ENCODE results near the gene MEF2D. TPM values are rescaled to one million over a fixed set of nuclear protein-coding genes. Genes with fewer than 3 reads are reported as not detected.

The MEF2D gene
- total RNA-seq, 1 donor from 2014 or later, result 10.6 TPM

DNA sequence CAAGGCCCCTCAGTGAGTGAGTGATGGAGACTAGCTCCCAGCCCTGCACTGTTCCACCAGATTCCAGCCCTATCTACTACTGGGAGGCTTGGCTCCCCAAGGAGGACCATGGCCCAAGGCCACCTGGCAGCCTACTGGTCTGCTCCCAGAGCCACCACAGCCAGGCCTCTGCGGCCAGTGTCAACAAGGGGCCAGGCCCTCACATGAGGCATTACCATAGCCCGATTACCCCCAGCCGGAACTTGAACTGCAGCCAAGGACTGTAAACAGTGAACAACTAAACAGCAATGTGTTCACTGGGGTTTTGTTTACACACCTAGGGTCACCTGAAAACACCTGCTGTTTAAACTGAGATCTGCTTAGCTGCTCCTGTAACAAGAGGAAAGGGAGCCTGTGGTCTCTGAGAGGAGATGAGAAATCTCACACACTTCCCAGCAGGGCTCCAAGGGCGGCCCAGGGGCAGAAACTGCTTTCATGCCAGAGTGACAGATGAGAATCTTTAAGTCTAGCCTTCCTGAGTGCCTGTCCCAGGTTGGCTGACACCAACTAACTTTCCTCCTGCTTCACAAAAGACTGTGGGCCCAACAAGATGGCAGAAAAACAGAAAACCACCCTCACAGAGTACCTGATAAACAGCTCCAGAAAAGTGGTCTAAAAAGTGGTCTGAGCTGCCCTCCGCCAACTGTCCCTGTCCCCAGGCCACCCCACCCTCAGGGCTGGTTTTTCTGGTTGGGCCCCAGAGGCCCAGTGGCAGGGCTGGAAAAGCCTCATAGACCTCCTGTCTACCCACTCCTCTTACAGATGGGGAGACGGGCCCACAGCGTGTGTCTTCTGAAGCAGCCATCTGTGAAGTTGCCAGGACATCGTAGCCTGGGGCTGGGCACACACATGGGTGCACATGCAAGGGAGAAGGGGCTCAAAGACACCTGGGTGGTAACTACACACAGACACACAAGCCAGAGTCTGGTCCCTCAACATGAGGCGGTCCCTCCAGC is 28.8 kb downstream of the MEF2D start:
- no peak overlapping the region for H3K4me3 ChIP-seq (ENCODE audit: low read depth, low read length)

DNA sequence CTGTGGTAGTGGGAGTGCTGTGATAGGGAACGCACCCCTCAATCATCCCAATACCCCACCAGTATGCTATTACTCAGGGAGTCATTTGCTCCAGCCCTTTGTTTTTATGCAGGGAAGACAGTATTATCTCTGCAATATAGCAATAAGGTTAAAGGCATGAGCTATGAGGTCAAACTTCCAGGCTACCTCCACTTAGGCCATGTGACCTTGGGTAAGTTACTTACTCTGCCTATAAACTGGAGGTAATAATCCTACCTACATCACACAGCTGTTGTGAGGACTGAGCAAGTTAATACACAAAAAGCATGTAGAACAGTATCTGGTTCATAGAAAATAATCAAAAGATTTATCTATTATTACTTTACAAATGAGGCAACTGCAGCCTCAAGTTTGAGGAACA is 30.1 kb downstream of the MEF2D start:
- DNase-seq (ENCODE audit: low read depth), result no peak
- TF ChIP-seq, protein P1, sequence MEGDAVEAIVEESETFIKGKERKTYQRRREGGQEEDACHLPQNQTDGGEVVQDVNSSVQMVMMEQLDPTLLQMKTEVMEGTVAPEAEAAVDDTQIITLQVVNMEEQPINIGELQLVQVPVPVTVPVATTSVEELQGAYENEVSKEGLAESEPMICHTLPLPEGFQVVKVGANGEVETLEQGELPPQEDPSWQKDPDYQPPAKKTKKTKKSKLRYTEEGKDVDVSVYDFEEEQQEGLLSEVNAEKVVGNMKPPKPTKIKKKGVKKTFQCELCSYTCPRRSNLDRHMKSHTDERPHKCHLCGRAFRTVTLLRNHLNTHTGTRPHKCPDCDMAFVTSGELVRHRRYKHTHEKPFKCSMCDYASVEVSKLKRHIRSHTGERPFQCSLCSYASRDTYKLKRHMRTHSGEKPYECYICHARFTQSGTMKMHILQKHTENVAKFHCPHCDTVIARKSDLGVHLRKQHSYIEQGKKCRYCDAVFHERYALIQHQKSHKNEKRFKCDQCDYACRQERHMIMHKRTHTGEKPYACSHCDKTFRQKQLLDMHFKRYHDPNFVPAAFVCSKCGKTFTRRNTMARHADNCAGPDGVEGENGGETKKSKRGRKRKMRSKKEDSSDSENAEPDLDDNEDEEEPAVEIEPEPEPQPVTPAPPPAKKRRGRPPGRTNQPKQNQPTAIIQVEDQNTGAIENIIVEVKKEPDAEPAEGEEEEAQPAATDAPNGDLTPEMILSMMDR (conservative IDR thresholded peaks at IDR 0.05; ENCODE audit: low read depth, low read length), result no peak
- H3K4me3 ChIP-seq (ENCODE audit: low read depth, low read length), result no peak overlapping the region

More for the DNA sequence above, 28.8 kb downstream of the MEF2D start:
- TF ChIP-seq, protein P1 (conservative IDR thresholded peaks at IDR 0.05; ENCODE audit: low read depth, low read length), result no peak
- no peak for DNase-seq (ENCODE audit: low read depth)

DNA sequence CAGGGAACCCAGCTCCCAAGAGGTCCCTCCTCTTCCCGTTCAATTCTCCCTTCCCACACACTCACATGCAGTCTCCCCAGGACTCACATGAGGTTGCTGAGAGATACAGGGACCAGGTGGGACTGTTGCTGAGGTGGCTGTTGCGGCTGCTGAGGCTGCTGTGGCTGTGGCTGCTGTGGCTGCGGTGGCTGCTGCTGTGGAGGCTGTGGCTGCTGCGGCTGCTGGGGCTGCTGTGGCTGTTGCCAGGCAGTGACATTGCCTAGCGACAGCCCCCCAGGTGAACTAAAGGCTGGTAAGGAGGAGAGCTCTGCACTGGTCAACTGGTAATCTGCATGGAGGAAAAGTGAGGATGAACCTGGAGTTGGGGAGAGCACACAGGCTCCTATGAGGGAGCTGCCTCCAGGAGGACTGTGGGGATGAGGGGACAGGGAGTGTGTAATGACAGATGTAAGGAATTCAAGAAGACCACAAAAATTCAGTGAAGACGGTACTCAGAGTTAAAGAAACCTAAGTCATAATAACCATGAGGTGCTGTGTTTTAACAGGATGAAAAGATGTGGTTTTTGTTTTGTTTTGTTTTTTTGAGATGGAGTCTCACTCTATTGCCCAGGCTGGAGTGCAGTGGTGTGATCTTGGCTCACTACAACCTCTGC is 31.8 kb downstream of the MEF2D start:
- no peak for DNase-seq (ENCODE audit: low read depth)
- no peak overlapping the region for H3K4me3 ChIP-seq (ENCODE audit: low read depth, low read length)
- TF ChIP-seq, protein P1 (conservative IDR thresholded peaks at IDR 0.05; ENCODE audit: low read depth, low read length), result no peak

DNA sequence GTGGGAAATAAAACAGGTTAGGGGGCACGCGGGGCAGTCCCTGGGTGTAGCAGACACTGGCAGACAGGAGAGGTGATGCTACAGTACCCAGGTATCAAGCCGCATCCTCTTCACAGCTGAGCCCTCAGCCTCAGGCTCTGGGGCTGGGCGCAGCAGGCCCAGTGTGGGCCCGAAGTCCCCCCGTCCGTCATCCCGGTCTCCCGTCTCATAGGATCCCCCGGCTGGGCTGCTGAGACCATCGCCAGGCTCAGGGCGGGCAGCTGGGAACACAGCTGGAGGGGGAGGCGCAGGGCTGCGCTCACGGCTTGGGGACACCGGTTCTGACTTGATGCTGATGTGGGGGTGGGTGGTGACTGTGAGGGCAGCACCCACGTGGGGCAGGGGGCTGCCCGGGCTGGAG is 32.7 kb downstream of the MEF2D start:
- no peak for DNase-seq (ENCODE audit: low read depth)
- TF ChIP-seq, protein P1 (conservative IDR thresholded peaks at IDR 0.05; ENCODE audit: low read depth, low read length), result no peak
- no peak overlapping the region for H3K4me3 ChIP-seq (ENCODE audit: low read depth, low read length)

DNA sequence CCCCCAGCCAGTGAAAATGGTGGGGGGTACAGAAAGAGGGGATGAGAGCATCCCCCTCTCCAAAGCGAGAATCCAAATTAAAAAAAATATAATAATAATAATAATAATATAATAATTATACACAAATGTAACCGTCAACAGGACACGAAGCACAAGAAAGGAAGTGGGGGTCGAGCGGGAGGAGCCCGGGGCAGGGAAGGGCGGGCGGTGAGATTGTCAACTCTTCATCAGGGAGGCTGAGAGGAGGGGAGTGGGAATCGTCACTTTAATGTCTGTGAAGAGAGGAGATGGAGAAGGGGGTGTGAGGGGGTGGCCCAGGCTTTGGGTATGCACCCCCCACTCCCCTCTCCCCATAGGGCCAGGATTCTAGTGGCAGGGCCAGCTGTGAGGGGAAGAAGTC is 33.2 kb downstream of the MEF2D start:
- TF ChIP-seq, protein P1 (conservative IDR thresholded peaks at IDR 0.05; ENCODE audit: low read depth, low read length), result no peak
- DNase-seq (ENCODE audit: low read depth), result no peak
- H3K4me3 ChIP-seq (ENCODE audit: low read depth, low read length), result no peak overlapping the region

DNA sequence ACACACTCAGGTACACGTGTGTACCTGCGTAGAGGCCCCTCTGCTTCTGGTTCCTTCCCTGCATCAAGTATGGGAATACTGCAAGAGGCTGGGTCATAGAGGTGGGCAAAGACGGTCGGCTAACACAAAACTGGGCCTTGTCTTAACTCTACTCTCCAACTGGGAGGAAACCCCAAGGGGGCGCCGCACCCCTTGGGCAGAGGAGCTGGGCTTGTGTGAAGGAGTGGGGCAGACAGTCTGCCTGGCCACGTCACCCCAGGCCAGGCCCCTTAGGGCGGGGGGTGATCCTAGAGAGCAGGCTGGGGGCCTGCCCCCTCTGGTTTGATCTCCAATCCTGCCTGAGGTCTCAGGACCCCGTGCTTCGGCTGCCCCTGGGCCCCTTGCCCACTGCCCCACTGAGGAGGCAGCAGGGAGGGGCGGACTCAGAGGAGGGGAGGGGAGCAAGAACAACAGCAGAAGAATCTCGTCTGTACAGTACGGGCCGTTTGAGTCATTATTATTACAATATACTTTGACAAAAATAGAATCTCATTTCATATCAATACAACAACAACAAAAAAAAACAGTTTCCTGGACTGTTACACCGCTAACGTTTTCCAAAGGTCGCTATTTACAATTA is 34.7 kb downstream of the MEF2D start:
- H3K4me3 ChIP-seq (ENCODE audit: low read depth, low read length), result no peak overlapping the region
- TF ChIP-seq, protein P1 (conservative IDR thresholded peaks at IDR 0.05; ENCODE audit: low read depth, low read length), result peak; percentile 33
- no peak for DNase-seq (ENCODE audit: low read depth)
